Esophagus muscularis mucosa (tissue), 4 donors: ENCODE results near the gene PRKN. TPM values are rescaled to one million over a fixed set of nuclear protein-coding genes. Genes with fewer than 3 reads are reported as not detected.

Experiments
- DNase-seq: peaks from one replicate; pipeline ENCODE4 v3.0.0-alpha.2; 2017; ENCODE audit errors: extremely low spot score
- H3K27ac ChIP-seq, 4 donors: fragments of 200-600 bp; sonication (generic); replicated peaks in 1 of 4; 1 replicate in 3 of 4; 2 replicates in 1 of 4; pipeline ENCODE4 v1.5.1; 2016 to 2019; ENCODE audit warnings: mild to moderate bottlenecking in 1 of 4
- H3K27me3 ChIP-seq, 4 donors: fragments of 200-600 bp; sonication (generic); one replicate each; pipeline versions ENCODE4 v1.5.1 to v1.6.0; 2016 to 2019
- H3K36me3 ChIP-seq, 4 donors: fragments of 200-600 bp; sonication (generic); one replicate each; pipeline ENCODE4 v1.5.1; 2016 to 2019
- H3K4me1 ChIP-seq, 4 donors: fragments of 200-600 bp; sonication (generic); one replicate each; pipeline ENCODE4 v1.5.1; 2016 to 2019
- H3K4me3 ChIP-seq, 4 donors: fragments of 200-600 bp; sonication (generic); 1 replicate in 2 of 4; 2 replicates in 2 of 4; pipeline ENCODE4 v1.5.1; 2016 to 2019; ENCODE audit warnings: mild to moderate bottlenecking in 4 of 4, moderate library complexity in 1 of 4
- H3K9me3 ChIP-seq, 4 donors: fragments of 200-600 bp; sonication (generic); 1 replicate in 3 of 4; 2 replicates in 1 of 4; pipeline ENCODE4 v1.5.1; 2016 to 2019
- CTCF ChIP-seq, 3 experiments: fragments of 200-600 bp in 2 of 3; fragments of 450-650 bp in 1 of 3; sonication (generic) in 2 of 3; IDR thresholded peaks; one replicate each; pipeline ENCODE4 v1.5.1; 2017 to 2019; ENCODE audit warnings: antibody characterized with exemption in 3 of 3, mild to moderate bottlenecking in 2 of 3, moderate library complexity in 1 of 3
- EP300 ChIP-seq: sonication (generic); formaldehyde crosslinking; IDR thresholded peaks from one replicate; pipeline ENCODE4 v1.6.1; 2017; ENCODE audit warnings: antibody characterized with exemption
- POLR2A ChIP-seq: fragments of 450-650 bp; IDR thresholded peaks from one replicate; pipeline ENCODE4 v1.6.1; 2017; ENCODE audit warnings: antibody characterized with exemption, moderate library complexity, mild to moderate bottlenecking, low read depth
- POLR2AphosphoS5 ChIP-seq, 2 donors: sonication (generic); formaldehyde crosslinking; IDR thresholded peaks; one replicate each; pipeline ENCODE4 v1.6.1; 2017; ENCODE audit warnings: antibody characterized with exemption in 2 of 2
- WGBS: methylation state at CpG from one replicate; pipeline ENCODE4 v1.1.5; 2018; 5-methylcytosine and 5-hydroxymethylcytosine counted together
- intact Hi-C: fragments of 100-400 bp; cut with DNase I; formaldehyde crosslinking; loops from one replicate; pipeline ENCODE4 v1.15.1; 2023
- total RNA-seq, 4 donors: library from RNA; depleted of rRNA; stranded (reverse); fragments of >200 nt; gene quantifications; one replicate each; pipeline versions ENCODE4 v1.1.0 to v1.2.1, GENCODE V29; 2016

The PRKN gene
- total RNA-seq, 4 donors from 2014 or later: 9.6 to 14.5 (median 10.8) TPM

GRCh38 chr6:162256361-162256760 lies 471.2 kb downstream of the PRKN start:
- no peak overlapping the region for H3K4me3 ChIP-seq
- H3K27ac ChIP-seq: no peak overlapping the region
- TF ChIP-seq CTCF (IDR thresholded peaks at IDR 0.05): no peak
- no peak for TF ChIP-seq EP300
- TF ChIP-seq POLR2A: no peak
- TF ChIP-seq POLR2AphosphoS5 (IDR thresholded peaks at IDR 0.05): no peak
- WGBS: 84% methylated on average over 3 of the region's 3 CpGs
- no peaks in the 10 kb centered on the region for H3K36me3 ChIP-seq
- no peak for DNase-seq
- no peaks in the 10 kb centered on the region for H3K9me3 ChIP-seq
- intact Hi-C loops: no loop called here
- no peaks in the 10 kb centered on the region for H3K4me1 ChIP-seq
- no peaks in the 10 kb centered on the region for H3K27me3 ChIP-seq

- H3K4me3 ChIP-seq: no peak overlapping the region
- WGBS: 79% methylated on average over 3 of the region's 3 CpGs
- no peak for TF ChIP-seq CTCF (IDR thresholded peaks at IDR 0.05)
- TF ChIP-seq POLR2AphosphoS5 (IDR thresholded peaks at IDR 0.05): no peak
- no peak for TF ChIP-seq EP300
- no peak for TF ChIP-seq POLR2A
- intact Hi-C loops: no loop called here
- no peak overlapping the region for H3K27ac ChIP-seq
- no peak for DNase-seq
- no peaks in the 10 kb centered on the region for H3K27me3 ChIP-seq
- H3K4me1 ChIP-seq: no peaks in the 10 kb centered on the region
- no peaks in the 10 kb centered on the region for H3K36me3 ChIP-seq
- H3K9me3 ChIP-seq: no peaks in the 10 kb centered on the region
Observed at GRCh38 chr6:162251257-162251656, 476.3 kb downstream of the PRKN start.

GRCh38 chr6:162249907-162250642 lies 477.5 kb downstream of the PRKN start:
- no peaks in the 10 kb centered on the region for H3K9me3 ChIP-seq
- no peak overlapping the region for H3K27ac ChIP-seq
- intact Hi-C loops: no loop called here
- WGBS: 78% methylated on average over 11 of the region's 11 CpGs
- H3K36me3 ChIP-seq: no peaks in the 10 kb centered on the region
- H3K4me3 ChIP-seq: no peak overlapping the region
- TF ChIP-seq POLR2A (no peak), POLR2AphosphoS5 (IDR thresholded peaks at IDR 0.05) (no peak), EP300 (no peak), CTCF (IDR thresholded peaks at IDR 0.05) (no peak)
- no peak for DNase-seq
- H3K4me1 ChIP-seq: no peaks in the 10 kb centered on the region
- no peaks in the 10 kb centered on the region for H3K27me3 ChIP-seq

GRCh38 chr6:162245830-162246420 lies 481.6 kb downstream of the PRKN start:
- intact Hi-C loops: no loop called here
- 84% methylated on average over 8 of the region's 8 CpGs for WGBS

More at GRCh38 chr6:162245830-162246420, 481.6 kb downstream of the PRKN start:
- Histone ChIP-seq H3K36me3 (no peaks in the 10 kb centered on the region), H3K9me3 (no peaks in the 10 kb centered on the region), H3K27ac (no peak overlapping the region), H3K27me3 (no peaks in the 10 kb centered on the region), H3K4me1 (no peaks in the 10 kb centered on the region), H3K4me3 (no peak overlapping the region)
- TF ChIP-seq CTCF (IDR thresholded peaks at IDR 0.05) (no peak), POLR2A (no peak), EP300 (no peak), POLR2AphosphoS5 (IDR thresholded peaks at IDR 0.05) (no peak)
- no peak for DNase-seq
